Nephron (organoid): Measurements from ENCODE around the gene SERPINB1.
A peak's percentile ranks its signal among the peaks of the same experiment; 100 is the strongest.

Experiments
- H3K27ac Mint-ChIP-seq, 3 experiments: 2 replicates each; pipeline ENCODE4 v1.8.0; 2020; ENCODE audit warnings: mixed read lengths in 3 of 3, mild to moderate bottlenecking in 2 of 3, moderate library complexity in 1 of 3
- H3K27me3 Mint-ChIP-seq: 2 replicates; pipeline ENCODE4 v1.8.0; 2021; ENCODE audit warnings: low read depth, mild to moderate bottlenecking, moderate library complexity, mixed read lengths
- H3K36me3 Mint-ChIP-seq: 2 replicates; pipeline ENCODE4 v1.8.0; 2020; ENCODE audit warnings: low read depth, mixed read lengths
- H3K4me1 Mint-ChIP-seq: 2 replicates; pipeline ENCODE4 v1.8.0; 2020; ENCODE audit warnings: mixed read lengths
- H3K4me3 Mint-ChIP-seq, 3 experiments: 2 replicates each; pipeline ENCODE4 v1.8.0; 2020; ENCODE audit warnings: mild to moderate bottlenecking in 3 of 3, mixed read lengths in 3 of 3, moderate library complexity in 2 of 3
- H3K9me3 Mint-ChIP-seq: 2 replicates; pipeline ENCODE4 v1.8.0; 2020; ENCODE audit warnings: mixed read lengths
- CTCF ChIP-seq, 3 experiments: fragments of 200-600 bp; sonication (generic); IDR thresholded peaks; one replicate each; pipeline ENCODE4 v1.5.0; 2021; ENCODE audit warnings: antibody characterized with exemption in 3 of 3; ENCODE audit not compliant: unreplicated experiment in 3 of 3

The SERPINB1 gene

GRCh38 chr6:2841264-2842138, at the start of gene SERPINB1:
Gene SERPINB1, minus strand, starts transcription at chr6:2841863. Its CDS starts 1,277 bp downstream, at chr6:2840586.
- no peak for TF ChIP-seq CTCF (IDR thresholded peaks at IDR 0.05; ENCODE audit: unreplicated experiment in 3 of 3)
- Mint-ChIP-seq H3K27ac (peak within 1 kb of the TSS; percentile 95 to 96 (median 95)), H3K4me3 (peak within 1 kb of the TSS; percentile 84 to 90 (median 86)), H3K4me1 (peaks cover 54% of the 10 kb centered on the region), H3K36me3 (peaks cover 3% of the 10 kb centered on the region), H3K27me3 (no peaks in the 10 kb centered on the region), H3K9me3 (no peaks in the 10 kb centered on the region)

GRCh38 chr6:2890976-2891767, 49.5 kb upstream of the SERPINB1 start:
- no peaks in the 10 kb centered on the region for H3K27me3 Mint-ChIP-seq
- H3K9me3 Mint-ChIP-seq, result no peaks in the 10 kb centered on the region
- no peaks in the 10 kb centered on the region for H3K4me1 Mint-ChIP-seq
- TF ChIP-seq CTCF (IDR thresholded peaks at IDR 0.05; ENCODE audit: unreplicated experiment in 3 of 3), result no peak
- H3K27ac Mint-ChIP-seq, result no peak overlapping the region
- no peak overlapping the region for H3K4me3 Mint-ChIP-seq
- peaks cover 29% of the 10 kb centered on the region for H3K36me3 Mint-ChIP-seq

GRCh38 chr6:2885967-2886735, 44.5 kb upstream of the SERPINB1 start:
- no peaks in the 10 kb centered on the region for H3K4me1 Mint-ChIP-seq
- no peak overlapping the region for H3K27ac Mint-ChIP-seq
- no peak overlapping the region for H3K4me3 Mint-ChIP-seq
- TF ChIP-seq CTCF (IDR thresholded peaks at IDR 0.05; ENCODE audit: unreplicated experiment in 3 of 3), result no peak
- H3K9me3 Mint-ChIP-seq, result peaks cover 7% of the 10 kb centered on the region
- no peaks in the 10 kb centered on the region for H3K27me3 Mint-ChIP-seq
- H3K36me3 Mint-ChIP-seq, result peaks cover 12% of the 10 kb centered on the region

GRCh38 chr6:2884804-2885203, 43.1 kb upstream of the SERPINB1 start:
- no peak overlapping the region for H3K4me3 Mint-ChIP-seq
- no peak for TF ChIP-seq CTCF (IDR thresholded peaks at IDR 0.05; ENCODE audit: unreplicated experiment in 3 of 3)
- H3K27me3 Mint-ChIP-seq, result no peaks in the 10 kb centered on the region
- peaks cover 17% of the 10 kb centered on the region for H3K9me3 Mint-ChIP-seq
- H3K4me1 Mint-ChIP-seq, result no peaks in the 10 kb centered on the region
- peaks cover 8% of the 10 kb centered on the region for H3K36me3 Mint-ChIP-seq
- no peak overlapping the region for H3K27ac Mint-ChIP-seq

- Mint-ChIP-seq H3K4me3 (no peak overlapping the region), H3K27ac (no peak overlapping the region), H3K36me3 (peaks cover 3% of the 10 kb centered on the region), H3K9me3 (peaks cover 24% of the 10 kb centered on the region), H3K27me3 (no peaks in the 10 kb centered on the region), H3K4me1 (no peaks in the 10 kb centered on the region)
- TF ChIP-seq CTCF (IDR thresholded peaks at IDR 0.05; ENCODE audit: unreplicated experiment in 3 of 3), result no peak
Observed at GRCh38 chr6:2883673-2884072, 42.0 kb upstream of the SERPINB1 start.
